Ovary (tissue), 3 donors: ENCODE results near the gene IL11RA.

Source experiments
- CTCF ChIP-seq, 3 donors: fragments of 450-650 bp in 2 of 3; fragments of 200-600 bp in 1 of 3; IDR thresholded peaks; one replicate each; pipeline versions ENCODE4 v1.5.1 to v1.8.0; 2016 to 2022; ENCODE audit warnings: antibody characterized with exemption in 3 of 3, mild to moderate bottlenecking in 1 of 3
- EP300 ChIP-seq: sonication (generic); formaldehyde crosslinking; IDR thresholded peaks from one replicate; pipeline ENCODE4 v1.6.1; 2017; ENCODE audit warnings: antibody characterized with exemption
- POLR2A ChIP-seq: fragments of 450-650 bp; IDR thresholded peaks from one replicate; pipeline ENCODE4 v1.6.1; 2017; ENCODE audit warnings: antibody characterized with exemption, mild to moderate bottlenecking, moderate library complexity
- donor health status: DM: no; HTN: no; CAD: no.

DNA sequence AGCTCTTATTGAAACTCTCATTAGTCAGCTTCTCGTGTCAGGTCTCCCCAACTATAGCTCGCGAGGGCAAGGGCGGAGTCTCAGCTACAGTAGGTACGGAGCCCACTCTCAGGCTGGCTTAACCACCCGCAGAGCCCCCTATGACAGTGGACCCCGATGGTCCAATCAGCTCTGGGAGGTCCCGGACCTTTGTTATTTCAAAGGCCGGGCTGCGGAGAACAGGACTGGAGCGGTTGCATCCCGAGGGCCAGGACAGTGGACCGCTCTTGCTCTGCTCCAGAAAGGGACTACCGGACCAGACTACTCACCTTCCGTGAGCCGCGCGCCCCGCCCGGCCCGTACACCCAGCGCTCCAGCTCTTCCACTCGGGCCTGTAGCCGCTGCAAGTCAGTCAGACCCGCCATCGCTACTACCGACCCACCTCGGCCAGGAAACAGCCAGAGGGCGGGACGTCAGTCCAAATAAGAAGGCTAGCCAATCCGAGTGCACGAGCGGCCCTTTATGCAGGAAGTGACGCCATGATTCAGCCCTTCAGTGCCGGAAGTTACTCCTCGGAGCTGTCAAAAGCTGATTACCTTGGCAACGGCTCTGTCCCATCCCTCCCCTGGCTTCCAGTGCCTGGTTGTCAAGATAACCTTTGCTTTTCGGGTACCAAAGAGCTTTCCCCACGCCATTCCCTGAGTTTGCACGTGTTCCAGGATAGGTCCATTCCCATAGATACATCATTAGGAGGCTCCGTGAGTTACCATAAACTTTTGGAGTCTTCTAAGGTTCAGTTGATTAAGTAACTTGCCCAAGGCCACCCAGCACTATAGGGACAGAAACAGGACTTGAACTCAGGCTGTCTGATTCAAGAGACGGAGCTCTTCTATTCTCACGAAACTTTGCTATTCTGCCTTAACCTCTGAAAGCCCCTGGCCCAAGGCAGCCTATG lies 31.7 kb upstream of the IL11RA start, which contains the start of gene DCTN3:
- TF ChIP-seq EP300, result no peak
- TF ChIP-seq POLR2A, result peak; percentile 21
- no peak for TF ChIP-seq CTCF (IDR thresholded peaks at IDR 0.05)
